GM20000 (cell line): ENCODE results near the gene HSD17B2.
"Not testable (repeated sequence)": the region's sequence is repeated elsewhere in the genome, so short reads cannot be mapped to it uniquely, and the experiment has no call there.

Experiments
- DNase-seq: peaks from one replicate; pipeline ENCODE4 v3.0.0; 2012; ENCODE audit warnings: low spot score
- TF ChIP-seq, protein P1 (sequence below): IDR thresholded peaks from 2 replicates; pipeline ENCODE4 v1.5.1; 2012; ENCODE audit warnings: mild to moderate bottlenecking, control low read depth; ENCODE audit errors: extremely low read depth, missing control alignments

HSD17B2 gene

DNA sequence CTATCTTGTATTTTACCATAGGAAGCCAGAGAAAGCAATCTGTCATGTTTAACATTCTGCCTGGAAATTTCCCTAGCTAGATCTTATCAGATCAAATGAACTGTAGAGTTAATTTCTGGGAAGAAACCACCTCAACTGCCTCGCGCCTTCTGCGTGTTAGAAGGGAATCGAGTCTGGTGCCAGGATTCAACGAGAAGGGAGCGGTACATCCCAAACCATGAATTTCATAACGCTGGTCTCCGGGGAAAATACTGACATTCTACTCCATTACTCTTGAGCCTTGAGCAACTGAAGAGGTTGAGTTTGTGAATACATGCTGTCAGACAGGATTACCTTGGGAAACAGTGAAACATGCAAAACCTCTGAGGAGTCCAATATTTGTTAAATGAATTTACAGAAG lies 99.8 kb downstream of the HSD17B2 start:
- no peak for DNase-seq
- TF ChIP-seq, protein P1, sequence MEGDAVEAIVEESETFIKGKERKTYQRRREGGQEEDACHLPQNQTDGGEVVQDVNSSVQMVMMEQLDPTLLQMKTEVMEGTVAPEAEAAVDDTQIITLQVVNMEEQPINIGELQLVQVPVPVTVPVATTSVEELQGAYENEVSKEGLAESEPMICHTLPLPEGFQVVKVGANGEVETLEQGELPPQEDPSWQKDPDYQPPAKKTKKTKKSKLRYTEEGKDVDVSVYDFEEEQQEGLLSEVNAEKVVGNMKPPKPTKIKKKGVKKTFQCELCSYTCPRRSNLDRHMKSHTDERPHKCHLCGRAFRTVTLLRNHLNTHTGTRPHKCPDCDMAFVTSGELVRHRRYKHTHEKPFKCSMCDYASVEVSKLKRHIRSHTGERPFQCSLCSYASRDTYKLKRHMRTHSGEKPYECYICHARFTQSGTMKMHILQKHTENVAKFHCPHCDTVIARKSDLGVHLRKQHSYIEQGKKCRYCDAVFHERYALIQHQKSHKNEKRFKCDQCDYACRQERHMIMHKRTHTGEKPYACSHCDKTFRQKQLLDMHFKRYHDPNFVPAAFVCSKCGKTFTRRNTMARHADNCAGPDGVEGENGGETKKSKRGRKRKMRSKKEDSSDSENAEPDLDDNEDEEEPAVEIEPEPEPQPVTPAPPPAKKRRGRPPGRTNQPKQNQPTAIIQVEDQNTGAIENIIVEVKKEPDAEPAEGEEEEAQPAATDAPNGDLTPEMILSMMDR, result no peak

DNA sequence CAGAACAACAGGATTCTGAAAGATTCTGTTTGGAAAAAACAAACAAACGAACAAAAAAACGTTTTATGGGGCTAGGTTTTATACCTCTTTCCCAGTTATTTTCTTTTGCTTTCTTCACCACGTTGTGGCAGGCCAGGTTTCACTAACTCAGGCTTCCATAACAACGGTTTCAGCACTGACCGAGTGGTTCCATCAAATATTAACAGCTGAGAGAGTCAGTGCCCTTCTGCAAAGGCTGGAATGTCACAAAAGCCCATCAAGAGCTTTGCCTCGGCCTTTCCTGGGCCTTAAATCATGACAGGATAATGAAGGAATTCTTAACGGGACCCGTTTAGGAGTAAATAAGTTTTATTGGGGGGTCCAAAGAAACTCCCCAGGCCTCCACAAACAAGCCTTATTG lies 100.8 kb downstream of the HSD17B2 start:
- TF ChIP-seq, protein P1, result no peak
- no peak for DNase-seq

DNA sequence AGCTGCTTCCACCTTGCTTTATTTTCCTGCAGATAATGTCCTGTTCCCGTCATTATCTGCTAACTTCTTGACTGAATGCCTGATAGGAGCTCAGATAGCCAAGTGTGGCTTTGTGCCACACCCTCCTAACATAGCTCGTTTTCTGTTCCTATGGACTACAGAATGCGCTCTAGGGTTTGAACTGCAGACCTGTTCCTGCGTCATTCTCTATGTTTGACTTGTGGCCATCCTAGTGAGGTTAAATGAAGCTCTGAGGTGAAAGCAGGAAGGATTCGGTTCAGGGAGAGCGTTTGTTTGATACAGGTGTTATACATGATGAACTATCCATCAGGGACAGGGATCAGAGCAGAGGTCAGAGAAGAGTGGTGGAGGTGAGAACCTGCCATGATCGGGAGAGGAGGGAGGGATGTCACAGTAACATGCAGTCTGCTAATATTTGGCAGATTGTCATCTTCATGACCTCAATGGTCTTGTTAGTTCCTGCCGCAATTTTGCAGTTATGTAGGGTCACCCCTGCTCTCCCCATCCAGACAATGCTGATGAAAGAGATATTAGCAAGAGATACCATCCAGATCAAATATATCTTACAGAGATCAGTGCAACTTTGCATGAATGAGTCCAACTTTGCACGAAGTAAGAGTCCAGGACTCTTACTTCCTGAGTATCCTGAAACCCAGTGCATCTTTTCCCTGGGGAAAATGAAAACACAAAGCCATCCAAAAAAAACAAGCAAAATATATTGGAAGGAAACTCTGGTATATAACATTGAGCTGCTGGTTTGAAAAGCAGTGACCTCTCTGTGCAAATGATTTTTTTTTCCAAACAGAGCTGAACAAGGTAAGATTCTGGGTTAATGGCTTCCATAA lies 102.1 kb downstream of the HSD17B2 start:
- TF ChIP-seq, protein P1, result no peak

DNA sequence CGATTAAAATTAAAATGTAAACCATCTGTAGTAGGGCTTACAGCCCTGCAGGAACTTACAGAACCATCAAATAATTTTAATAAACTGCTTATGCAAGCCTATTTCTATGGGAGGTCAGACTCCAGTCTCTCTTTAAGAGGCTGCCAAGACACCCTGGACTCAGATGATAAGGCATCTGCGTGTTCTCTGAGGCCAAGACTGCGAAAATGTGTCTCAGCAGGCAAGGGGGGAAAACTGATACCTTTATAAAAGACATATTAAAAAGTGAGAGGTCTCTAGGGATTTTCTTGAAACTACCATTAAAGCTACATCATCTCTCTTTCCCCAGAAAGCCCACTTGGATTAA lies 102.7 kb downstream of the HSD17B2 start:
- TF ChIP-seq, protein P1, result no peak
- DNase-seq, result no peak

More for the DNA sequence above, 102.1 kb downstream of the HSD17B2 start:
- no peak for DNase-seq

DNA sequence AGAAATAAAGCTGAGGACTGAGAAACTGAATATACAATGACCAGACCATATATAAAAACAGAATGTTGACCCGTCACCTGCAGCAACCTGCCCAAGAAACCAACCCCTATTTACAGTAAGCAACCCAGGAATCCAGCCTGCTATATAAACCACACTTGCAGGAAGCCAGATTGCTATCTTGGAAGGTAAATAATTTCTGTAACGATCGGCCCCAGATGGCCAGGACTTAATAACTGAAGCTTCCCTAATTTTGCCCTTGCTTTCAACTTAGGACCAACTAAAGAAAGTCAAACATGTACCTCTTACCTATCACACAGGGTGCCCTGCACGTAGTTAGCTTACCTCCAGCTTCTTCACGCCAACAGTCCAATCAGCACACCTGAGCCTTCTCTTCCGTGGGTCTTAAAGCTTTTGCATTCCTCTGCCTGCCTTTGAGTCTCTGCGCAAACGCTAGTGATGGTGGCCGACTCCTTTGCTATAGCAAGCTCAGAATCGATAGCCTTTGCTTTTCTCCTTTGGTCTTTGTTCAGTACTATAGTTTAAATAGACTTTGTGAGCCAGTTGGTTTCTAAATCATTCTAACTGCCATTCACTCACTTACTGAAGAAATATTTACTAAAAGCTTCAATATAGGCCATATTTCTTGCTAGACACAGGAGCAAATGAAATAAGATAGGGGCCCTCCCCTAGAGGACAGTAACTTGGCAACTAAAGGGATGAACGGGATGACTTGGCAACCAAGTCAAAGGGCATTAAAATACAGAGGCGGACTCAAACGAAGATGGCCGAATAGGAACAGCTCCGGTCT lies 103.6 kb downstream of the HSD17B2 start:
- DNase-seq, result no peak

DNA sequence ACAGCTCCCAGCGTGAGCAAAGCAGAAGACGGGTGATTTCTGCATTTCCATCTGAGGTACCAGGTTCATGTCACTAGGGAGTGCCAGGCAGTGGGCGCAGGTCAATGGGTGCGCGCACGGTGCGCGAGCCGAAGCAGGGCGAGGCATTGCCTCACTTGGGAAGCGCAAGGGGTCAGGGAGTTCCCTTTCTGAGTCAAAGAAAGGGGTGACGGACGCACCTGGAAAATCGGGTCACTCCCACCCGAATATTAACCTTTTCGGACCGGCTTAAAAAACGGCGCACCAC lies 104.2 kb downstream of the HSD17B2 start:
- DNase-seq, result not testable (repeated sequence)

More for the DNA sequence above, 103.6 kb downstream of the HSD17B2 start:
- TF ChIP-seq, protein P1, result no peak

DNA sequence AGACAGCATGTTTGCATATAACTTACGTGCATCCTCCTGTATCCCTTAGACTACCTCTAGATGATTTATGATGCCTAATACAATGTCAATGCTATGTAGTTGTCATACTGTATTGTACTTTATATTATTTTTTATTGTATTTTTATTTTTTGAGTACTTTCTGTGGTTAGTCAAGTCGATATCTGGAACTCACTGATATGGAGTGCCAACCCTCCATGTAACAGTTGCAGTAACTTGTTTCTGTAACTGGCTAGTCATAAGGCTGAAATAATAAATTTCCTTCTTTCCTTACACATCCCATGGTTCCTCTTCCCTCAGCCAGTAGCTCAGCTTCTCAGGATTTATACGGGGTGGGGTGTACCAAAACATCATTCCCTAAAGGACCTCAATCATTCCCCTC lies 111.5 kb downstream of the HSD17B2 start:
- DNase-seq, result no peak
- TF ChIP-seq, protein P1, result no peak
